Cerebellar nuclear complex (tissue), 1 donor: ENCODE data around the gene RAB41.
"Not testable (repeated sequence)": the region's sequence is repeated elsewhere in the genome, so short reads cannot be mapped to it uniquely, and the experiment has no call there.

Experiments
- DNase-seq, 2 experiments: peaks; one replicate each; lab custom pipeline; 2025; lab: John Stamatoyannopoulos, UW

Gene RAB41

GRCh38 chrX:70281951-70282350 lies at the start of gene RAB41:
TSS of gene RAB41 (plus strand) at chrX:70282172. CDS start at chrX:70282218, 46 bp downstream.
- DNase-seq = no peak

GRCh38 chrX:70234355-70234754 lies 47.6 kb upstream of the RAB41 start, which contains the start of gene AWAT1:
TSS of gene AWAT1 (plus strand) at chrX:70234655. CDS start at chrX:70234696, 41 bp downstream.
- DNase-seq = no peak

- DNase-seq = no peak
Measured at GRCh38 chrX:70240751-70241150, 41.2 kb upstream of the RAB41 start.

- no peak for DNase-seq
Measured at GRCh38 chrX:70241501-70241900, 40.5 kb upstream of the RAB41 start.

- not testable (repeated sequence) for DNase-seq
Measured at GRCh38 chrX:70243601-70244000, 38.4 kb upstream of the RAB41 start.

- no peak for DNase-seq
Measured at GRCh38 chrX:70244881-70245280, 37.1 kb upstream of the RAB41 start.

- no peak for DNase-seq
Measured at GRCh38 chrX:70247252-70247651, 34.7 kb upstream of the RAB41 start.

- no peak for DNase-seq
Measured at GRCh38 chrX:70252491-70252890, 29.5 kb upstream of the RAB41 start.

GRCh38 chrX:70253377-70254062 lies 28.5 kb upstream of the RAB41 start:
- no peak for DNase-seq

GRCh38 chrX:70254063-70254400 lies 27.9 kb upstream of the RAB41 start:
- no peak for DNase-seq

- no peak for DNase-seq
Measured at GRCh38 chrX:70254909-70255308, 27.1 kb upstream of the RAB41 start.

GRCh38 chrX:70255452-70255851 lies 26.5 kb upstream of the RAB41 start:
- no peak for DNase-seq

- no peak for DNase-seq
Measured at GRCh38 chrX:70257423-70258288, 24.3 kb upstream of the RAB41 start.

GRCh38 chrX:70260104-70260503 lies 21.9 kb upstream of the RAB41 start, which contains the start of gene P2RY4:
TSS of gene P2RY4 (minus strand) at chrX:70260204. CDS start at chrX:70259624, 580 bp downstream.
- DNase-seq = no peak

- no peak for DNase-seq
Measured at GRCh38 chrX:70262952-70263567, 18.9 kb upstream of the RAB41 start.

GRCh38 chrX:70264784-70265183 lies 17.2 kb upstream of the RAB41 start:
- no peak for DNase-seq

GRCh38 chrX:70268034-70268433 lies 13.9 kb upstream of the RAB41 start, which contains the start of gene ARR3:
TSS of gene ARR3 (plus strand) at chrX:70268334. CDS start at chrX:70269386, 1,052 bp downstream.
- DNase-seq = no peak

- DNase-seq = not testable (repeated sequence)
Measured at GRCh38 chrX:70274029-70274428, 7.9 kb upstream of the RAB41 start.

GRCh38 chrX:70279081-70279480 lies 2.9 kb upstream of the RAB41 start:
- no peak for DNase-seq

GRCh38 chrX:70280573-70280972 lies 1.4 kb upstream of the RAB41 start:
- no peak for DNase-seq

GRCh38 chrX:70289168-70289792 lies 7.3 kb downstream of the RAB41 start:
- no peak for DNase-seq
